Stomach (tissue), 9 donors: Measurements from ENCODE around the gene NR5A1. TPM values are rescaled to one million over a fixed set of nuclear protein-coding genes. Genes with fewer than 3 reads are reported as not detected.

Source experiments
- DNase-seq, 2 donors: peaks; one replicate each; pipeline versions ENCODE4 v3.0.0 to v3.0.0-alpha.2; 2013 to 2019
- H3K27ac ChIP-seq, 5 donors: fragments of 200-600 bp in 4 of 5; sonication (generic) in 4 of 5; one replicate each; pipeline ENCODE4 v1.5.1; 2013 to 2019; ENCODE audit warnings: mild to moderate bottlenecking in 1 of 5, moderate library complexity in 1 of 5
- H3K27me3 ChIP-seq, 3 donors: fragments of 200-600 bp; sonication (generic); one replicate each; pipeline ENCODE4 v1.5.1; 2017 to 2019; ENCODE audit warnings: mixed run types in 1 of 3
- H3K36me3 ChIP-seq, 4 donors: fragments of 200-600 bp; sonication (generic); 1 replicate in 3 of 4; 2 replicates in 1 of 4; pipeline ENCODE4 v1.5.1; 2016 to 2019
- H3K4me1 ChIP-seq, 4 donors: fragments of 200-600 bp; sonication (generic); one replicate each; pipeline ENCODE4 v1.5.1; 2016 to 2019
- H3K4me3 ChIP-seq, 4 donors: fragments of 200-600 bp; sonication (generic) in 3 of 4; one replicate each; pipeline ENCODE4 v1.5.1; 2016 to 2019; ENCODE audit warnings: mild to moderate bottlenecking in 1 of 4
- H3K9me3 ChIP-seq, 4 donors: fragments of 200-600 bp; sonication (generic); one replicate each; pipeline ENCODE4 v1.5.1; 2016 to 2019
- EP300 ChIP-seq: sonication (generic); formaldehyde crosslinking; IDR thresholded peaks from one replicate; pipeline ENCODE4 v1.6.1; 2017; ENCODE audit warnings: antibody characterized with exemption
- POLR2A ChIP-seq, 4 donors: fragments of 450-650 bp; IDR thresholded peaks; one replicate each; pipeline ENCODE4 v1.6.1; 2016; ENCODE audit warnings: antibody characterized with exemption in 4 of 4, control low read depth in 2 of 4, mild to moderate bottlenecking in 1 of 4, moderate library complexity in 1 of 4
- POLR2AphosphoS5 ChIP-seq, 3 donors: sonication (generic); formaldehyde crosslinking; IDR thresholded peaks; one replicate each; pipeline ENCODE4 v1.6.1; 2016; ENCODE audit warnings: antibody characterized with exemption in 3 of 3
- WGBS, 5 donors: extraction: QIAGEN DNeasy Blood & Tissue Kit in 3 of 5; methylation state at CpG; one replicate each; pipeline versions ENCODE4 v1.1.5 to v1.1.7; 2013 to 2018; 5-methylcytosine and 5-hydroxymethylcytosine counted together
- intact Hi-C: fragments of 100-400 bp; cut with DNase I; formaldehyde crosslinking; loops from one replicate; pipeline ENCODE4 v1.15.1; 2023; ENCODE audit warnings: low total_unique reads
- polyA plus RNA-seq, 3 donors: library from polyadenylated mRNA; stranded (reverse); fragments of 200-250 nt; gene quantifications; one replicate each; pipeline ENCODE4 v1.2.3, GENCODE V29; 2013
- total RNA-seq, 5 donors: library from RNA; depleted of rRNA; stranded (reverse); fragments of >200 nt; gene quantifications; one replicate each; pipeline versions ENCODE4 v1.1.0 to v1.2.3, GENCODE V29; 2014 to 2016
- TF ChIP-seq, protein P1 (sequence below), 7 experiments: fragments of 450-650 bp in 4 of 7; fragments of 200-600 bp in 3 of 7; sonication (generic) in 3 of 7; IDR thresholded peaks; one replicate each; pipeline ENCODE4 v1.5.1; 2016 to 2019; ENCODE audit warnings: antibody characterized with exemption in 7 of 7, control low read depth in 2 of 7, mild to moderate bottlenecking in 1 of 7
- donor health status: healthy with polysubstance abuse.
- donor health status: Bipolar disorder and iron deficiency.
- donor health status: healthy.

Gene NR5A1
- total and polyA plus RNA-seq, 8 donors = 0.03 to 2.4 TPM; not detected in 6

DNA sequence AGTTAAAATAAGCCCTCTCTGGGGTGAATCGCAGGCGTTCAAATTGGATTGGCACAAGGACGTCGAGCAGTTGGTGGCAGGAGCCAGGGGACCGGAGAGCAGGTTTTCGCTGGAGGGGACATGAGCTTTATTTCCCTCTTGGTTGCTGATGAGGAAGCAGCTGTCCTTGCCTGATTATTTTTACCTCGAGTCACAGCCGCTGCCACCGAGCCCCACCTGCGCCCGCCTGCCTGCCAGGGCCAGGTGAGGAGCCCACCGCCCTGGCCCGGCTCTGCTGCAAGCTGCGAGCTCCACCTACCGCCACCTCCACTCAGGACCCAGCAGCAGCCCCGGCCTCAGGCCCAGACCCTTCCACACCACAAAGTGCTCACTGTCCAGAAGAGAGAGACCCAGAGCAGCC is 65.9 kb downstream of the NR5A1 start:
- Histone ChIP-seq H3K4me3 (no peak overlapping the region), H3K9me3 (peaks cover 0 to 18% (median 8%) of the 10 kb centered on the region in 4 donors), H3K27ac (no peak overlapping the region), H3K27me3 (peaks cover 0 to 41% (median 0%) of the 10 kb centered on the region in 3 donors), H3K36me3 (no peaks in the 10 kb centered on the region), H3K4me1 (no peaks in the 10 kb centered on the region)
- no peak for TF ChIP-seq POLR2A (IDR thresholded peaks at IDR 0.05)
- 68 to 73% (median 70%) methylated on average over 16 of the region's 16 CpGs for WGBS, 5 donors
- intact Hi-C loops = no loop called here
- no peak for DNase-seq

DNA sequence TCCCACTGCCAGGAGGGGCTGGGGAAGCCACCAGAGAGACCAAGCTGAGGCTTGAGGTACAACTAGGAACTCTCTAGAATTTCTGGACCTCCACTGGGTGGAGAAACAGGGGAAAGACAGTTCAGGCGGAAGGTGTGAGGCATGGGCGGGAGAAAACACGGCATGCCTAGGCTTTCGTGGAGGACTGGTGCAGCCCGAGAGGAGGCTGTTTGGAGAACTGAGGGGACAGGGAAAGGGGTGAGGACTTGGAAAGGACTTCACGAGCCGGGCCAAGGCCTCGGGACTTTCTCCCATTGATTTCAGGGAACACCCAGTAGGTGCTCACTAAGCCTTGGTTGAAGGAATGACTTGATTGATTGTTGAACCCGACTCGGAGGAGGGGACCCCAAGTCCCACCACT is 66.4 kb downstream of the NR5A1 start:
- Histone ChIP-seq H3K4me1 (no peaks in the 10 kb centered on the region), H3K4me3 (no peak overlapping the region), H3K27ac (no peak overlapping the region), H3K36me3 (no peaks in the 10 kb centered on the region), H3K27me3 (peaks cover 0 to 35% (median 0%) of the 10 kb centered on the region in 3 donors), H3K9me3 (peaks cover 0 to 18% (median 8%) of the 10 kb centered on the region in 4 donors)
- TF ChIP-seq POLR2A (IDR thresholded peaks at IDR 0.05) (no peak), EP300 (no peak), POLR2AphosphoS5 (IDR thresholded peaks at IDR 0.05) (no peak)
- TF ChIP-seq, protein P1, sequence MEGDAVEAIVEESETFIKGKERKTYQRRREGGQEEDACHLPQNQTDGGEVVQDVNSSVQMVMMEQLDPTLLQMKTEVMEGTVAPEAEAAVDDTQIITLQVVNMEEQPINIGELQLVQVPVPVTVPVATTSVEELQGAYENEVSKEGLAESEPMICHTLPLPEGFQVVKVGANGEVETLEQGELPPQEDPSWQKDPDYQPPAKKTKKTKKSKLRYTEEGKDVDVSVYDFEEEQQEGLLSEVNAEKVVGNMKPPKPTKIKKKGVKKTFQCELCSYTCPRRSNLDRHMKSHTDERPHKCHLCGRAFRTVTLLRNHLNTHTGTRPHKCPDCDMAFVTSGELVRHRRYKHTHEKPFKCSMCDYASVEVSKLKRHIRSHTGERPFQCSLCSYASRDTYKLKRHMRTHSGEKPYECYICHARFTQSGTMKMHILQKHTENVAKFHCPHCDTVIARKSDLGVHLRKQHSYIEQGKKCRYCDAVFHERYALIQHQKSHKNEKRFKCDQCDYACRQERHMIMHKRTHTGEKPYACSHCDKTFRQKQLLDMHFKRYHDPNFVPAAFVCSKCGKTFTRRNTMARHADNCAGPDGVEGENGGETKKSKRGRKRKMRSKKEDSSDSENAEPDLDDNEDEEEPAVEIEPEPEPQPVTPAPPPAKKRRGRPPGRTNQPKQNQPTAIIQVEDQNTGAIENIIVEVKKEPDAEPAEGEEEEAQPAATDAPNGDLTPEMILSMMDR (IDR thresholded peaks at IDR 0.05) = no peak
- DNase-seq = no peak
- intact Hi-C loops = no loop called here
- 73 to 80% (median 77%) methylated on average over 10 of the region's 10 CpGs for WGBS, 5 donors

DNA sequence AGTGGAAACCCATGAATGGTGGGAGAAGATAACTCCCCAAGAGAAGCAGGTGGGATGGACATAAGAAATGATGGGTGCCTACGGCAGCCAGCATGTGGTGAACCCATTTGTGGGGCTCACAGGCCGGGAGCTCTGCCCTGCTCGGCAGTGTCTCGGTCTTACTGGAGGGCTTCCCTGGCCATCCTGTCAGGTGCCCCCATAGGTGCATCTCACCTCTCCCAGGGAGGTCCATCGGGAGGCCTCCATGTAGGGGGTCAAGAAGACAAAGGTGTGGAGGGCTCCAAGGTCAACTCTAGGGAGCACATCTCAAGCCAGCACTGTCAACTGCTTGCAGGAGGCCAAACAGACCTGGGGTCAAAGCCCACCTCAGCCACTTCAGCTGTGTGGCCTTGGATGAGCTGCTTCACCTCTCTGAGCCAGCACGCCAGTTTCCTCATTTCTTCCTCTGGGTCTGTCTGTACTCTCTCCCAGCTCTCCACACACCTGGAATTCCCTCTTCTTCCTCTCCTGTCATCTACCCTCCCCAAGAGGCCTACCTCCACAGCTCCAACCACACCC is 67.4 kb downstream of the NR5A1 start:
- Histone ChIP-seq H3K4me3 (no peak overlapping the region), H3K36me3 (no peaks in the 10 kb centered on the region), H3K27ac (no peak overlapping the region), H3K27me3 (peaks cover 0 to 31% (median 0%) of the 10 kb centered on the region in 3 donors), H3K9me3 (peaks cover 0 to 18% (median 8%) of the 10 kb centered on the region in 4 donors), H3K4me1 (no peaks in the 10 kb centered on the region)
- WGBS, 5 donors = 76 to 96% (median 93%) methylated on average over 5 to 6 of the region's 6 CpGs
- no peak for DNase-seq
- TF ChIP-seq POLR2AphosphoS5 (IDR thresholded peaks at IDR 0.05) = no peak
- TF ChIP-seq, protein P1 (IDR thresholded peaks at IDR 0.05) = no peak
- TF ChIP-seq EP300 = no peak
- TF ChIP-seq POLR2A (IDR thresholded peaks at IDR 0.05) = no peak
- intact Hi-C loops = no loop called here

DNA sequence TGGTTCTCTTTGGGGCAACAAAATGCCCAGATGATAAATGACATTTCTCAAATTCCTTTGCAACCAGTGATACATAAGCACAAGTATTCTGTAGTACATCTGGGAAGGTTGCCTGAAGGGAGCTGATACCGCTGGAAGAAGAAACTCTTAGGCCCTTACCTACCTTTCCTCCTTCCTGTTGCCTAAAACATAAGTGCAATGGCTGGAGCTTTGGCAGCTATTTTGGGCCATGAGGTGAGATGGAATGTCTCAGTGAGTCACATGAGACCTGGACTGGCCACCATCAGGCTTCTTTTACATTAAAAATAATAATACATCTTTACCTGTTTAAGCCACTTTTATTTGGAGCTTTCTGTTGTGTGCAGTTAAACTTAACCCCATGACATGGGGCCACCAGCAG is 68.1 kb downstream of the NR5A1 start:
- Histone ChIP-seq H3K9me3 (peaks cover 0 to 18% (median 8%) of the 10 kb centered on the region in 4 donors), H3K27ac (no peak overlapping the region), H3K4me1 (no peaks in the 10 kb centered on the region), H3K4me3 (no peak overlapping the region), H3K27me3 (peaks cover 0 to 31% (median 0%) of the 10 kb centered on the region in 3 donors), H3K36me3 (no peaks in the 10 kb centered on the region)
- DNase-seq = no peak
- intact Hi-C loops = no loop called here
- TF ChIP-seq, protein P1 (IDR thresholded peaks at IDR 0.05) = no peak
- no peak for TF ChIP-seq POLR2AphosphoS5 (IDR thresholded peaks at IDR 0.05)
- no peak for TF ChIP-seq EP300
- no peak for TF ChIP-seq POLR2A (IDR thresholded peaks at IDR 0.05)
- WGBS, 5 donors = 74 to 95% (median 93%) methylated on average over 1 of the region's 1 CpG

DNA sequence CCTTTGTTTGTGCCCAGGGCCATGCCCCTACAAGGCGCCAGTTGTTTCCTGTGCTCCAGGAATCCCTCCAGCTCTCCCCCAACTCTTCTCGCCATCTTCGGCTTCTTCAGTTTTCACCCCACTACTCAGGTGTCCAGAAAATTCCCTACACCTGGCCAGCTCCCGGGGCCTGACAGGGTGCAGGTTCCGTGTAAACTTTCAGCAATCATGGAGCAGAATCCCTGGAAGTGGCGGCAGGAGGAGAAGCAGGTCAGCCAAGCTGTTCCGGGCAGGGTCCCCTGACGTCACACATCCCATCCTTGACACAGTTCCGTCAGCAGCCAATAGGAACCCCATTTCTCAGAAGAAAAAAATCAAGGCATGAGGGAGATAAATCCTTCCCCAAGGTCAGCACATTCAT is 69.1 kb downstream of the NR5A1 start:
- no peak overlapping the region for H3K27ac ChIP-seq
- H3K4me1 ChIP-seq = no peaks in the 10 kb centered on the region
- peaks cover 0 to 37% (median 0%) of the 10 kb centered on the region in 3 donors for H3K27me3 ChIP-seq
- H3K9me3 ChIP-seq = peaks cover 0 to 18% (median 8%) of the 10 kb centered on the region in 4 donors
- TF ChIP-seq, protein P1 (IDR thresholded peaks at IDR 0.05) = no peak
- TF ChIP-seq POLR2A (IDR thresholded peaks at IDR 0.05) = no peak
- no peak for TF ChIP-seq EP300
- TF ChIP-seq POLR2AphosphoS5 (IDR thresholded peaks at IDR 0.05) = no peak
- WGBS, 5 donors = 84 to 88% (median 85%) methylated on average over 9 of the region's 9 CpGs
- DNase-seq = no peak
- H3K4me3 ChIP-seq = no peak overlapping the region
- intact Hi-C loops = no loop called here
- H3K36me3 ChIP-seq = no peaks in the 10 kb centered on the region
